Peyer's patch (tissue), 4 donors: Measurements from ENCODE around the gene DHRS9. TPM values are rescaled to one million over a fixed set of nuclear protein-coding genes. Genes with fewer than 3 reads are reported as not detected.

Experiments used
- DNase-seq, 3 donors: peaks; one replicate each; pipeline ENCODE4 v3.0.0-alpha.2; 2017 to 2019
- H3K27ac ChIP-seq, 4 donors: fragments of 200-600 bp; sonication (generic); one replicate each; pipeline ENCODE4 v1.5.1; 2016 to 2019
- H3K27me3 ChIP-seq, 2 donors: fragments of 200-600 bp; sonication (generic); one replicate each; pipeline ENCODE4 v1.5.1; 2019
- H3K36me3 ChIP-seq, 3 donors: fragments of 200-600 bp; sonication (generic); one replicate each; pipeline ENCODE4 v1.5.1; 2016 to 2019
- H3K4me1 ChIP-seq, 4 donors: fragments of 200-600 bp; sonication (generic); one replicate each; pipeline ENCODE4 v1.5.1; 2016 to 2019
- H3K4me3 ChIP-seq, 4 donors: fragments of 200-600 bp; sonication (generic); 1 replicate in 3 of 4; 2 replicates in 1 of 4; pipeline ENCODE4 v1.5.1; 2016 to 2019; ENCODE audit warnings: mild to moderate bottlenecking in 1 of 4
- H3K9me3 ChIP-seq, 4 donors: fragments of 200-600 bp; sonication (generic); one replicate each; pipeline ENCODE4 v1.5.1; 2016 to 2019; ENCODE audit warnings: mild to moderate bottlenecking in 1 of 4
- CTCF ChIP-seq, 6 experiments: fragments of 450-650 bp in 4 of 6; fragments of 200-600 bp in 2 of 6; sonication (generic) in 1 of 6; IDR thresholded peaks; one replicate each; pipeline ENCODE4 v1.5.1; 2017 to 2019; ENCODE audit warnings: antibody characterized with exemption in 6 of 6, mild to moderate bottlenecking in 3 of 6, moderate library complexity in 1 of 6
- POLR2A ChIP-seq, 2 donors: fragments of 450-650 bp; IDR thresholded peaks; one replicate each; pipeline ENCODE4 v1.5.1; 2017; ENCODE audit warnings: antibody characterized with exemption in 2 of 2, mild to moderate bottlenecking in 2 of 2, moderate library complexity in 2 of 2
- total RNA-seq, 4 donors: library from RNA; depleted of rRNA; stranded (reverse); fragments of >200 nt; gene quantifications; one replicate each; pipeline ENCODE4 v1.1.0, GENCODE V29; 2016

The DHRS9 gene
- total RNA-seq, 4 donors from 2014 or later: 5.7 to 10.2 (median 6.6) TPM

DNA sequence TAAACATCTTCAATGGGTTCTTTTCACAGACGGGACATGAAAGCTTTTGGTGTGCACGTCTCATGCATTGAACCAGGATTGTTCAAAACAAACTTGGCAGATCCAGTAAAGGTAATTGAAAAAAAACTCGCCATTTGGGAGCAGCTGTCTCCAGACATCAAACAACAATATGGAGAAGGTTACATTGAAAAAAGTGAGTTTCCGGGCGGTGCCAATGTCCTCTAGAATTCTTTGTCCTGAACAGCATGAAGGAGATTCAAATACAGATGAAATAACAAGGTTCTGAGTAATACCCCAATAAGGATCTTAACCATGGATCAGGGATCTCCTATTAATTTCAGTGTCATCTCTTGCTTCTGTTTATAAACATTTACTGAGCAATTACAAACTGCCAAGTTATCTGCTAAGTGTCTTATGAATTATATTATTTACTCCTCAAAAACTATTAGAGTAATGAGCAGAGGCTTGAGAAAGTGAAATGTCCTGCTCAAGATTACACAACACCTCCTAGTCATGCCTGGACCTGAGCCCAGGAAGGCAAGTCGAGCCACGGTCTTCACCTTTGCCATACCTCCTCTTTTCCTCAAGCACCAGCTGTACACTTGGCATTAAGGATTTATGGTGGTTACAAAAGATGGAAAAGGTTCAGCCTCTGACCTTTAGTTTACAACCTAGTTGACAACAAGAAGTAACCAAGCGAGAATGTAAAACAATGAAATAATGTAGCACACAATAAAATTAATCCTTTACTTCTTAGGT is 22.6 kb downstream of the DHRS9 start:
- DNase-seq: peak in 2 of 3 donors; percentile 65 to 86
- H3K4me1 ChIP-seq: peaks cover 0 to 11% (median 0%) of the 10 kb centered on the region in 4 donors
- H3K9me3 ChIP-seq: no peaks in the 10 kb centered on the region
- no peak for TF ChIP-seq CTCF (IDR thresholded peaks at IDR 0.05)
- TF ChIP-seq POLR2A (IDR thresholded peaks at IDR 0.05): no peak
- no peak overlapping the region for H3K4me3 ChIP-seq
- H3K36me3 ChIP-seq: no peaks in the 10 kb centered on the region
- peak overlapping the region in 1 of 4 donors; percentile 68 for H3K27ac ChIP-seq
- no peaks in the 10 kb centered on the region for H3K27me3 ChIP-seq

DNA sequence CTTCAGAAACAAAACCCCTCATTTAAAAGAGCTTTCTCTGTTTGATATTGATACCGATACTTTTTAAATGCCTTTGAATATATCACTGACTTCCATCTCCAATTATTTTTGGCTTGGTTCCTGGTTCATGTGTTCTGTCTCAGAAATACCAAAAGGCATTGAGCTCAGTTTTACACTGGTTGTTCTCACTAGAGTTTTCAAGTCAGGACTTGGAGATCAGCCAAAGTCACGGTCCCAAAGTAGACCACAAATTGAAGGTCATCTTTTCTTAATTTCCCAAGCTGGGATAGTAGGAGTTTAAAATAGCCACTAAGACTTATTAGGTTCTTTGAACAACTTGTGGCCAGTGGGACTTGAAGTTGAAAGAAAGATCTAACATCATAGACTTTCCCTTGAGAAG is 24.2 kb downstream of the DHRS9 start:
- Histone ChIP-seq H3K4me1 (peaks cover 0 to 11% (median 0%) of the 10 kb centered on the region in 4 donors), H3K36me3 (no peaks in the 10 kb centered on the region), H3K27ac (no peak overlapping the region), H3K4me3 (no peak overlapping the region), H3K27me3 (no peaks in the 10 kb centered on the region), H3K9me3 (no peaks in the 10 kb centered on the region)
- no peak for DNase-seq
- TF ChIP-seq POLR2A (IDR thresholded peaks at IDR 0.05) (no peak), CTCF (IDR thresholded peaks at IDR 0.05) (no peak)

DNA sequence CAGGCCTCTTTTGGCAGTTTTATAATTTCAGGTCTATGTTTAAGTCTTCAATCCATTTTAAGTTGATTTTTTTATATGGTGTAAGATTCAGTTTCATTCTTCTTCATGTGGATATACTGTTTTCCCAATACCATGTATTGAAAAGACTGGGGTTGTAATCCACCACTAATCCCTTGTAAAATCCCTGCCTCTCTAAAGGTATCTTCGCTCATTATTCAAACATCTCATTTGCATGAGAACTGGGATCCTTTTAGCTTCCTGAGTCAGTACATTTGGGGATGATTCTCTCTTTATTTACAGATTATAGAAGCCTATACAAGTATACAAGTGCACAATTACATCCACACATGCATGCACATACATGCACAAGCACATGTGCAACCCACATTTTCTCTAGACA is 25.3 kb downstream of the DHRS9 start:
- no peaks in the 10 kb centered on the region for H3K27me3 ChIP-seq
- H3K27ac ChIP-seq: no peak overlapping the region
- TF ChIP-seq POLR2A (IDR thresholded peaks at IDR 0.05) (no peak), CTCF (IDR thresholded peaks at IDR 0.05) (no peak)
- H3K4me1 ChIP-seq: peaks cover 0 to 11% (median 0%) of the 10 kb centered on the region in 4 donors
- no peaks in the 10 kb centered on the region for H3K36me3 ChIP-seq
- no peak overlapping the region for H3K4me3 ChIP-seq
- no peaks in the 10 kb centered on the region for H3K9me3 ChIP-seq
- DNase-seq: no peak

DNA sequence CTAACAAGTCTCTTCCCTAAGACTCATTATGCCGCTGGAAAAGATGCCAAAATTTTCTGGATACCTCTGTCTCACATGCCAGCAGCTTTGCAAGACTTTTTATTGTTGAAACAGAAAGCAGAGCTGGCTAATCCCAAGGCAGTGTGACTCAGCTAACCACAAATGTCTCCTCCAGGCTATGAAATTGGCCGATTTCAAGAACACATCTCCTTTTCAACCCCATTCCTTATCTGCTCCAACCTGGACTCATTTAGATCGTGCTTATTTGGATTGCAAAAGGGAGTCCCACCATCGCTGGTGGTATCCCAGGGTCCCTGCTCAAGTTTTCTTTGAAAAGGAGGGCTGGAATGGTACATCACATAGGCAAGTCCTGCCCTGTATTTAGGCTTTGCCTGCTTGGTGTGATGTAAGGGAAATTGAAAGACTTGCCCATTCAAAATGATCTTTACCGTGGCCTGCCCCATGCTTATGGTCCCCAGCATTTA is 26.3 kb downstream of the DHRS9 start:
- Histone ChIP-seq H3K27me3 (no peaks in the 10 kb centered on the region), H3K4me1 (peaks cover 0 to 5% (median 0%) of the 10 kb centered on the region in 4 donors), H3K9me3 (no peaks in the 10 kb centered on the region), H3K27ac (no peak overlapping the region), H3K4me3 (no peak overlapping the region), H3K36me3 (no peaks in the 10 kb centered on the region)
- no peak for DNase-seq
- TF ChIP-seq CTCF (IDR thresholded peaks at IDR 0.05): no peak
- TF ChIP-seq POLR2A (IDR thresholded peaks at IDR 0.05): no peak

GRCh38 chr2:169104848-169105247 is 35.5 kb downstream of the DHRS9 start:
- no peaks in the 10 kb centered on the region for H3K36me3 ChIP-seq
- H3K4me3 ChIP-seq: no peak overlapping the region
- H3K27me3 ChIP-seq: no peaks in the 10 kb centered on the region
- no peak for TF ChIP-seq POLR2A (IDR thresholded peaks at IDR 0.05)
- TF ChIP-seq CTCF (IDR thresholded peaks at IDR 0.05): no peak
- no peaks in the 10 kb centered on the region for H3K4me1 ChIP-seq
- DNase-seq: no peak
- H3K27ac ChIP-seq: peak overlapping the region in 1 of 4 donors; percentile 50
- no peaks in the 10 kb centered on the region for H3K9me3 ChIP-seq
